ENCODE measurements around the gene ZNF239.

- TF ChIP-seq ZNF274 (IDR thresholded peaks at IDR 0.05; ENCODE audit: low read depth, low read length), result no peak
- TF ChIP-seq YY1 (IDR thresholded peaks at IDR 0.05; ENCODE audit: insufficient read depth, insufficient read length), result no peak
- no peak for TF ChIP-seq SUZ12 (IDR thresholded peaks at IDR 0.05; ENCODE audit: extremely low read depth, insufficient read depth, insufficient read length)
These were observed 48.9 kb upstream of the ZNF239 start for GRCh38 chr10:43623351-43623750.

All from NT2/D1 (cell line).